CD1c-positive myeloid dendritic cell (primary cell): Measurements from ENCODE around the gene LAP3.
"Not testable (repeated sequence)": the region's sequence is repeated elsewhere in the genome, so short reads cannot be mapped to it uniquely, and the experiment has no call there.

ENCODE experiments used
- DNase-seq: peaks from one replicate; pipeline ENCODE4 v3.0.0-alpha.2; 2016; ENCODE audit errors: extremely low spot score

LAP3 gene

DNA sequence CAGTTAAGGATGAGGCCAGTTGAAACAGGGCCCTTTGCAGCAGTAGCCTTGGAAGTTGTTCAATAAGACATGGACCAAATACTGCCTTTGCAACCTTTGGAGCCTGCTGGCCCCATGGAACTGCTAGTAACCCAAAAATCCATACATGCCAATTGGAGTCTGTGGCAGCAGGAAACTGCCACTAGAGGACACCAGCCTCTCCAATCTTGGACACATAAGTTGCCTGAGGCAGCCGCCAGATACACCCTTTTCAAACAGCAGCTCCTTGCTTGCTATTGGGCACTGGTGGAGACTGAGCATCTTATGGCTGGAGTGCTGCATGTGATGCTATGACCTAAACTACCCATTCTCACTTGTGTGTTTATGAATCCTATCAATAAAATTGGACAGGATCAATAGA is 14.8 kb upstream of the LAP3 start:
- DNase-seq, result no peak

DNA sequence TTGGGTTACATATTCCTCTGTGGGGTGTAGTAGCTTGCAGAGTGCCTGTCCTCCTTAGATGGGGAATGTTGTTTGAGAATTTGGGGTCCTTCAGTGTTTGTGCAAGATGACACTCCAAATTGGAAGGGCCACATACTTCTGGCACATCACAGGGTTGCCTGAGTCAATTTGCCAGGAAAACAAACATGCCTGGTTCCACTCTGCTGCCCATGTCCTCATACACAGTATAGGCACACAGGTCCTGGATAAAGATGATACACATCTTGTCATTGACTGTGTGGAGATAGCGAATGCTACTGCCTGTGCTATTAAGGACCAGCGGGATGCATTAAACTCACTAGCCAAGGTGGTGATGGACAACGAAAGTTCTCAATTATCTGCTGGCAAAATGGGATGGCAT is 11.2 kb upstream of the LAP3 start:
- no peak for DNase-seq

DNA sequence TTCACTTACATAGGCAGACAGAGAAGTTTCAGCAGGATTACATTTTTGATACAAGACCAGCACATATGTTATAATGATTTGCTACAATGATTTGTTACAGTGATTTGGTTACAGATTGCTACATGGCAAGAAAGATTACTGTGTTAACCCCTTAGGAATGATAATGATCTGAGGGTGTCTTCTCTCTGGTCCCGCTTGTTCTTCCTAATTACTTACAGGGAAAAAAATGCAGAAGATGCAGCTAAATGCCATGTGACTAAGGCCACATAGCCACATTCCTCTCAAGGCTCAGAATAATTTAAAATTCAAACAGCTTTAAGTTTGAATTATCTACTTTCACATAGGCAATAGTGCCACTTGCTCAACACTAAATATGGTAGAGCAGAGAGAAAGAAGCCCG is 9.7 kb upstream of the LAP3 start:
- DNase-seq, result no peak

DNA sequence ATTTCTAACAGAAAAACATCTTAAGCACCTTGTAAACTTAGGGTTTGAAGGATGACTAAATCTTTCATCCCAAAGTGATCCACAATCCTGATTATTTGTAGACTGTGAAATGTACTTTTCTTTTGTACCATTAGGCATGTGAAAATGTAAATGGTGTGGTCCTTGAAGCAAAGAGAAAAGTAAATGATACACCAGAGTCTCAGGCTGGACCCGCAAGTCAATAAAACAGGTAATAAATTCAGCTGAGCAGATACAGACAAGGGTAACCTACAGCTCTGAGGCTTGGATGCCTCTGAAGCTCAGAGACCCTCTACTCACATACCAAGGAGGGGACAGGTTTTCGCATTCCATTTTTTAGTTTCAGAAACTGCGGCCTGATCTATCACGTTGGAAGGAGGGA is 2.8 kb upstream of the LAP3 start:
- no peak for DNase-seq

DNA sequence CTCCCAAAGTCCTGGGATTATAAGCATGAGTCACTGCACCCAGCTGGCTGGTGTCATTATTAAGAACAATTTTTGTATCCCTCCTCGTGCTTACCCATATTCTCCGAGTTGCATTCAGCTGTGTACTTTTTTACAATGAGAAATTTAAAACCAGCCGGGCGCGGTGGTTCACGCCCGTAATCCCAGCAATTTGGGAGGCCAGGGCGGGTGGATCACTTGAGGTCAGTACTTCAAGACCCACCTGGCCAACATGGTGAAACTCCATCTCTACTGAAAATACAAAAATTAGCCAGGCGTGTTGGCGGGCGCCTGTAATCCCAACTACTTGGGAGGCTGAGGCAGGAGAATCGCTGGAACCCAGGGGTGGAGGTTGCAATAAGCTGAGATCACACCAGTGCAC is 1.8 kb upstream of the LAP3 start:
- DNase-seq, result not testable (repeated sequence)

DNA sequence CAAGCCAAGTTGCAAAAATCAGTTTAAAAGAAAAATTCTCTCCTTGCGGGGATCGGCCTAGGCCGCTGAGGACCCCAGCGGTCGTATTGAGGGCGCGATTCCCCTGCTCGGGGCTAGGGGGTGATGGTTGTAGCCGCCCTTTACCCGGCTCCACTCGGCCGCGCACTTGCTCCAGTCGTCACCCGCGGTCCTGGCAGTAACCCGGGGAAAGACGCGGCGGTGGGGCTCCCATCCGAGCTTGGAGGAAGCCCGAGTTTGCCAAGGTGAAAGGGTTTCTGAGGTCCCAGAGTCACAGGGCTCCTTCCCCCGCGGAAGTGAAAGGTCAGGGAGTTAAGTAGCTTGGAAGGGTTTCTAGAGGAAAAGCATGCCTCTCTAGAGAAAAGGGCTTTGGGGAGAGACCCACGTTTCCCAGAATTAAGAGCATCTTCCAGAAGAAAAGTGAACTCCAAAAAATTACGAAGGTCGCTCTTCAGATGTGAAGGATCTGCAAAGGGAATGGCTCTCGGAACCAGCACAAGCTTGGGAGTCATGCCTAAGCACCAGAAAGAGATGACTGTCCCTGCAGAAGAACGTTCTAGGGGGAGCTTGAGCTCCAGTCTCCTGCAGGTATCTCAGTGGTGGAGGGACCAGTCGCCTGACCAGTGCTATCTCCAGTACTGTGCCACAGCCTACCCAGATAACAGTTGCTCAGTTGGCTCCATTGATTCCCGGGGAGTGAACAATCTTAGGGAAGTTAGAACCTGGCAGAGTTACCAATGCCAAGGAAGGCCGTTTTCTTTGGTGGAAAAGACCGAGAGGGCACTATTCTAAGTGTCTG is 875 bp downstream of the LAP3 start:
- peak; percentile 54 for DNase-seq

GRCh38 chr4:17578482-17578891 is 1.5 kb downstream of the LAP3 start:
- peak; percentile 49 for DNase-seq

GRCh38 chr4:17580969-17581368 is 4.0 kb downstream of the LAP3 start:
- DNase-seq, result no peak

- no peak for DNase-seq
Observed at GRCh38 chr4:17583276-17583675, 6.3 kb downstream of the LAP3 start.

GRCh38 chr4:17583941-17584340 is 6.9 kb downstream of the LAP3 start:
- no peak for DNase-seq

DNA sequence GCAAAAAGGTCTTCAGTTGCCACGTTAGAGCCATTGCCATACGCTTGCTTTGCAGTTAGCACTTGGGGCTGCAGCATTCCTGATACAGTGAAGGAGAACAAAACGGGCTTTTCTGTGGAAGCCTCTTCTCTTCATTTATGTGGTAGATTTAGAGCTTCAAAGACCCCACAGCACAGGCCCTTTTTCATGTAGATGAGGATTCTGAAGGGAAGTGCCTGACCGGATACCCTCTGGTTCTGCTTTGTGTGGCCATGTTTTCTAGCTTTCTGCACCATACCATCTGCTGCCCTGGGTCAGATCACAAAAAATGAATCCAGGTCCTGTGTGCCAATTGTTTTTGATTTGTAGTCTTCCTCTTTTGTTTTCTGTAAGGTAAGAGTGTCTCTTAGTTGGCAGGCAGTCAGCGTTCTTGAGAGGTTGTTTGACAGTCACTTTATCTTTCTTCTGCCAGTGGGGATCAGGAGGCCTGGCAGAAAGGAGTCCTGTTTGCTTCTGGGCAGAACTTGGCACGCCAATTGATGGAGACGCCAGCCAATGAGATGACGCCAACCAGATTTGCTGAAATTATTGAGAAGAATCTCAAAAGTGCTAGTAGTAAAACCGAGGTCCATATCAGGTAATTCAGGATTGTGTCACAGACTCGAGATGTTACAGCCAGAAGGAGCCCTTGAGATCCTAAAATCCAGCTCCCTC is 7.7 kb downstream of the LAP3 start:
- DNase-seq, result no peak

DNA sequence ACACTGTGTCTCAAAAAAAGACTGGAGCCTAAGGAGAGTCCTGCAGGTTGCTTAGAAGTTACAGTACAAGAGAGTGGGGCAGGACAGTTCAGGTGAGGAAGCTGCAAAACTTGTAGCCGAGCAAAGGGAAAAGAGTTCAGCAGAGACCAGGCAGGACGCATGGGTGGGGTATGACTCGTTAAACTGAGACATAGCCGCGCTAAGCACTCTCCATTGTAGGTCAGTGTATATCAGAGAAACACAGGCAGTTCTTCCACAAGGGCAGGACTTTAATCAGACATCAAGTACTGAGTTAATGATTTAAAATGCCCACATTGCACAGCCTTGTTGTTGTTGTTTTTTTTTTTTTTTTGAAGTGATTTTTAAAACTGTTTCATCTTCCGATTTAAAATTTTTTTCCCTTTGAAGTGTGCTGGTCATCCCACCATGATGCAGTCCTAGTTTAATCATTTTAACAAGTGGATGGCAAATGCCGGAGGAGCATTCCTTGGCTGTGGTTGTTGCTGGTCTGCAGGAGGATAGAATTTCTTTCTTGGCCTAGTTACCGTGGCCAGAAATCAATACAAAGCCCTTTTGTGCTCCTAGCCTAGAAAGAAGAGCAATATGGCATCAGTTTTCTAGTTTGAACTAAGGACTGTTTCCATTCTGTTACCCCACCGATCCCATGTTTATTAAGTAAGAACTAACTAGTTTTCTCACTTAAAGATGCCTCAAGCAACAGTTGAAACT is 10.3 kb downstream of the LAP3 start:
- DNase-seq, result no peak

DNA sequence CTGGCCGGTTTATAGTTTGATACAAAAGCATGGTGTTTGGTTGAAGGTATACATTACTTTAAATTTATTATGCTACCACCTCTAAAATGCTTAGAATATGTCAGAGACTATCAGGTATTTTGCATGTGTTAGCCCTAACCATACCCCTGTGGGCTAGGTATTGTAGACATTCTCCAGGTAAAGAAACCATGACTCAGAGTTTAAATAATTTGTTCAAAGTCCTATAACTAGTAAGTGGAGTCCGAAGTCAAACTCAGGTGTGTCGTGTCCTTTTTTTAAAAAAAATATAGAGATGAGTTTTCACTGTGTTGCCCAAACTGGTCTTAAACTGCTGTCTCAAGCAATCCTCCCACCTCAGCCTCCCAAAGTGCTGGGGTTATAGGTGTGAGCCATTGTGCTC is 12.4 kb downstream of the LAP3 start:
- no peak for DNase-seq

DNA sequence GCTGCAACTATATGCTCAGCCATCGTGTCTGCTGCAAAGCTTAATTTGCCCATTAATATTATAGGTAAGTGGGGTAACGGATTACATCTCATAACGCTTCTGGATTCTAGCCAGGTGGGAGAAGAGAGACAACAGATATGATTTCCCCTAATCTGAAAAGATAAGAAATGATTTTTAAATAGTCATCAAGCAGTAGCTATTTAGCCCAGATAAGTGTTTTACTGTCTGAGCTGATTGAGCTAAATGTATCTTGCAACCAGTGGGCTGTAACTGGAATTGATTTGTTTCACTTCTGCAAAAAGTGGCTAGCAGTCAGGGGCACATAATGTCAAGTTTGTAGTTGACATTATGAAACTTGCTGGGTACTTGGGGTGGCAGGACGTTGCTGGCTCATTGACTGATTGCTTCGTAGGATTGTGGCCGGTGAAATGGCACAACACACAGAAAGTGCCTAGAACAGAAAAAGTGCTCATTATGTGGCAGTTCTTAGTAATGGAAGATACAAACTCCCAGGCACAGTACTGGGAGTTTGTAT is 18.5 kb downstream of the LAP3 start:
- peak; percentile 83 for DNase-seq

GRCh38 chr4:17597517-17597916 is 20.5 kb downstream of the LAP3 start:
- no peak for DNase-seq

DNA sequence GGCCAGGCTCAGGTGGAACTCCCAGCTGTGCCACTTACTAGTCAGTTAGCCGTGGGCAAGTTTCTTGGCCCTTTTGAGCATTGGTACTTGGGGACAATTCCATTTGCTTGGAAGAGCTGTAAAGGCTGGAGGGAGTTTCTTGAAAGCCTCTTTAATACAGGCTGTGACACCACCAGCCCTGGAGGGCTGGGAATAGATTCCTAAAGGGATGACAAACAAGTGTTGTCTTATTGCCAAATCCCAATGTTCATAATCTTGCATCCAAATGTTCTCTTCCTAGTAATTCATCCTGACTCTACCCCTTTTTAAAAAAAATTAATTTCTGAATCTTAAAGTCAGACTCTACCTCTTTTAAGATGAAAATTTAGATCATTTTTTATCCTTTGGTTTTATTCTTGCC is 22.8 kb downstream of the LAP3 start:
- no peak for DNase-seq

DNA sequence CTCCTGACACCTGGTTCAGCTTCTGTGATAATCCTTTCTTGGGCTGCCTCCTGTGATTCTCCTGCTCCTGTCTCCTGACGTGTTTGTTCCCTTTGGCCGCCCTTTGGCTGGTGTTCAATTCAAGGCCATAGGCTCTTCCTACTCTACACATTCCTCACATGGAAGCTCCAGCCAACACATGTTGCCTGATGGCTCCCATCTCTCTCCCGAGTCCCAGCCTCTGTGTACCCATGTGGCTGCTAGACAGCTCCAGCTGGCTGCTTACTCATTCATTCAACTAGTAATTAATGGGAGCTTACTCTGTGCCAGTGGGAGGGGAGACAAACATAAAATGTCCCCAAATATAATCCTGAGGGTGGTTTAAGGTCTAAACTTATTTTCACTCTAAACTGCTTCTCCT is 28.2 kb downstream of the LAP3 start:
- no peak for DNase-seq

DNA sequence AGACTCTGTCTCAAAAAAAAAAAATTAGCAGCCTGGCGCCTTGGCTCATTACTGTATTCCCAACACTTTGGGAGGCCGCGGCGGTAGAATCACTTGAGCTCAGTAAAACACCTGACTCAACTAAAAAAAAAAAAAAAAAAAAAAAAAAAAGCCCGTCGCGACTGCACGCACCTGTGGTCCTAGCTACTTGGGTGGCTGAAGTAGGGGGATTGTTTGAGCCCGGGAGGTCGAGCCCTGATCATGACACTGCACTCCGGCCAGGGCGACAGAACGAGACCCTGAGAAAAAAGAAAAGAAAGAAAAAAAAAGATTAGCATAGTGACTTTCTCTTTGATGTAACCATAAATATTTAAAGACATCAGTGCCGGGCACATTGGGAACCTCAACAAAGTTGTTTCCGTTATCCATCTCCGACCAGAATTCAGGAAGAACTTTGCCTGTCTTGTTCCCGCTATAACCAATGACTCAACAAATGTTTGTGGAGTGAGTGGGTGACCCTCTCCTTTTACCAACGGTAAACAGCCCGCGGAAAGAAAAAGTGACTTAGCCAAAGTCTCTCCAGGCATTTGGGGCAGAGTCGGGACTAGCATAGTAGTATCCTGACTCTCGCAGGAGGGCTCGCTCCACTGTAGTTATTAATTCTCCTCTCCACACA is 36.9 kb downstream of the LAP3 start:
- peak; percentile 77 for DNase-seq

DNA sequence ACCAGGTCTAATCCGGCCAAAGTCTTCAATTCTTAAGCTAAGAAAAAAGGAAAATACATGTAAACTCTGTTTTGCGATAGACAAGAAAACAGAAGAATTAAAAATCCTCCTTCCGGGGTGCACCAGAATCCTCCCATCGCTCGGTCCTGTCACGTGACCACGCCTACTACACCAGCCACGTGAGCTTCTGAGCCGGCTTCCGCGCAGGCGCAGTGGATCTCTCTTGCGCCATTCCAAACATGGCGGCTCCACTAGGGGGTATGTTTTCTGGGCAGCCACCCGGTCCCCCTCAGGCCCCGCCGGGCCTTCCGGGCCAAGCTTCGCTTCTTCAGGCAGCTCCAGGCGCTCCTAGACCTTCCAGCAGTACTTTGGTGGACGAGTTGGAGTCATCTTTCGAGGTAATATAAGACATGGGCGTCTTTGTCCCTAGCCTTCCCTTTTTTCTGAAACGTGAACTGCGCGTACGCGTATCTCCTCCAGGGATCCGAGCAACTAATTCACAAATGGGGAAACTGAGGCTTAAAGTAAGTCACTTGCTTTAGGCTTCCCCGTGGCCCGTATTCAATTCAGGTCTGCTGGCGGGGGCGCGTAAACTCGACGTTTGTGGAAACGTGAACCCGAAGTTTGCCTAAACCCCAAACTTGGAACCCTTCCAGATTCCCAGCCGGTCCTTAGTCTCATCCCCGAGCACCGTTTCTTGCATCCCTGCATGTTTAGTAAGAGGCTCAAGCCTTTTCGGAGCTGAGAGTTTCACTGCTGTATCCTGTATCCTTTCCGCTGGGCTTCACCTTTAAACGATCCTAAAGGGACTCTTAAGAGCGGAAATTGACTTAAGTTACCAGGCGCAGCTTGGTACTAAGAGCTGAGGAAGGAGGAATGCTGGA is 37.7 kb downstream of the LAP3 start, which contains the start of gene MED28:
MED28 (plus strand) TSS at position 226 of the 884 bp plus-strand sequence; CDS start at position 240, 14 bp downstream.
- peak; percentile 99 for DNase-seq

DNA sequence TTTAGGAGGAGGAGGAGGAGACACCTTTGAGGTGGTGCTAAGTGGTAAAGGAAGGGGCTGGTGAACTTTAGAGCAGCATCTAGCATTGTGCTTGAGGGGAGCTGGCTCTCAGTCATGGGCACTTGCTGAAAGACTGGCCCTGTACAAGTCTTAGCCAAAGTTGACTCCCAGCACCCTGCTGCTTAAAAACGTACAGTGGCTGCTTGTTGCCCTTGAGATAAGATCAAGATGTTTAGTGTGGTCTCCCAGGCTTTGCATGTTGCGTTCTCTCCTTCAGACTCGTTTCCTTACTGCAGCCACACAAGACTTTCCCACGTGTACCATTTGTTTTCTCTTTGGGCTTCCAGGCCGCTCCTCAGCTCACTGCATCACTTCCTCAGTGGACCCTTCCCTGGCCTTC is 39.3 kb downstream of the LAP3 start:
- no peak for DNase-seq

- no peak for DNase-seq
Observed at GRCh38 chr4:17618926-17619325, 41.9 kb downstream of the LAP3 start.
